ENCODE data around the gene NMT1.
A peak's percentile ranks its signal among the peaks of the same experiment; 100 is the strongest.

DNA sequence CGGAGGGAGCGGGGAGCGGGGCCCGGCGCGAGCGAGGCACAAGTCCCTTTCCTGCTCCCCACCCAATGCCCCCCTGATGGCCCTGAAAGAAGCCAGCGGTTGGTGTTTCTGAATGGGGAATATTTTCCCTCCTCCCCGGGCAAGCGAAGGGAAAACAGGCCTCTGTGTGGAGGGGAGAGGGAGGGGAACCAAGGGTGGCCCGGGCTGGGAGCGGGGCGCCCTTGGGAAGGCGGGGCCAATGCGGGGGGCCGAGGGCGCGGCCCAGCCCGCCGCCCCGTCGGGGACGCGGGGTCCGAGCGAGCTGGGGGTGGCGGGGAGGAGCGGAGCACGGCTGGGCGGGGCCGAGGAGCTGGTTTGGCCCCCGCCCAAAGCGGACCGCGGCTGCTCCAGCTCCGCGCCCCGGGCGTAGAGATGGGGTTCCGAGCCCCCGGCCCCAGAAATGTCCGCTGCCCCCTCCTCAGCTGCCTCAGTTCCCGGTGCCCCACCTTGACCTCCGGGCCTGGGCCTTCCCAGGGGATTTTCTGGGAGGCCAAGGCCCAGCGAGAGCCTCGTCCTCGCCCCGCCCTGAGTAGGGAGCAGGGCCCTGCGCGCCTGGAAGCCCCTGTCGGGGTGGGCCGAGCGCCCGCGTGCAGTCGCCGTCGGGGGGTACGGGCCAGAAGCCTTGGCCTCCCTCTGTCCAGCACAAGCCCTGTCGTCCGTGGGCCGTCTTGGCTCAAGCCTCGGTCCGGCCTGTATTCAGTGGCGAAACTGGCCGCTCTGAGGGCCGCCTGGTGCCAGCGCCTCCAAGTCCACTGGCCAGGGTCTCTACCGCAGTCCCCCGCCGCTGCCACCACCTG is 83.3 kb downstream of the NMT1 start:
- TF ChIP-seq, protein P1, sequence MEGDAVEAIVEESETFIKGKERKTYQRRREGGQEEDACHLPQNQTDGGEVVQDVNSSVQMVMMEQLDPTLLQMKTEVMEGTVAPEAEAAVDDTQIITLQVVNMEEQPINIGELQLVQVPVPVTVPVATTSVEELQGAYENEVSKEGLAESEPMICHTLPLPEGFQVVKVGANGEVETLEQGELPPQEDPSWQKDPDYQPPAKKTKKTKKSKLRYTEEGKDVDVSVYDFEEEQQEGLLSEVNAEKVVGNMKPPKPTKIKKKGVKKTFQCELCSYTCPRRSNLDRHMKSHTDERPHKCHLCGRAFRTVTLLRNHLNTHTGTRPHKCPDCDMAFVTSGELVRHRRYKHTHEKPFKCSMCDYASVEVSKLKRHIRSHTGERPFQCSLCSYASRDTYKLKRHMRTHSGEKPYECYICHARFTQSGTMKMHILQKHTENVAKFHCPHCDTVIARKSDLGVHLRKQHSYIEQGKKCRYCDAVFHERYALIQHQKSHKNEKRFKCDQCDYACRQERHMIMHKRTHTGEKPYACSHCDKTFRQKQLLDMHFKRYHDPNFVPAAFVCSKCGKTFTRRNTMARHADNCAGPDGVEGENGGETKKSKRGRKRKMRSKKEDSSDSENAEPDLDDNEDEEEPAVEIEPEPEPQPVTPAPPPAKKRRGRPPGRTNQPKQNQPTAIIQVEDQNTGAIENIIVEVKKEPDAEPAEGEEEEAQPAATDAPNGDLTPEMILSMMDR (IDR thresholded peaks at IDR 0.05), result no peak
- peak; percentile 39 for TF ChIP-seq EZH2 (IDR thresholded peaks at IDR 0.05)

Measured in neural progenitor cell (in vitro differentiated cells).